AG04450 (cell line): ENCODE measurements around the gene ELF3. TPM values are rescaled to one million over a fixed set of nuclear protein-coding genes. Genes with fewer than 3 reads are reported as not detected.

ENCODE experiments used
- CTCF ChIA-PET: fragments of 300-600, 350-600 bp; formaldehyde crosslinking; extraction: SDS; loops from one replicate; lab custom pipeline; 2022; ENCODE audit warnings: antibody characterized with exemption, inconsistent platforms; lab: Charles Lee
- POLR2A ChIA-PET: fragments of 350-600 bp; formaldehyde crosslinking; extraction: SDS; loops from one replicate; lab custom pipeline; 2021; ENCODE audit warnings: antibody characterized with exemption, inconsistent platforms; lab: Yijun Ruan, JAX
- DNase-seq: peaks from one replicate; pipeline ENCODE4 v3.0.0-alpha.2; 2011; ENCODE audit warnings: low read depth, low spot score
- H3K27ac ChIP-seq: one replicate; pipeline ENCODE4 v1.5.1; 2012; ENCODE audit warnings: low read depth, low read length, control low read depth
- H3K27me3 ChIP-seq: one replicate; pipeline ENCODE4 v1.6.0; 2012; ENCODE audit warnings: low read length; ENCODE audit not compliant: control insufficient read depth, insufficient read depth
- H3K4me3 ChIP-seq: 2 replicates; pipeline ENCODE4 v1.5.1; 2011; ENCODE audit warnings: mild to moderate bottlenecking, low read depth, low read length, control low read depth
- H3K9me3 ChIP-seq: 2 replicates; pipeline ENCODE4 v1.5.1; 2012; ENCODE audit warnings: low read length; ENCODE audit not compliant: control insufficient read depth, insufficient read depth
- polyA plus RNA-seq: library from polyadenylated mRNA; depleted of rRNA; stranded (reverse); fragments of >200 nt; gene quantifications from 2 replicates; pipeline ENCODE4 v1.2.3, GENCODE V29; 2011
- TF ChIP-seq, protein P1 (sequence below): IDR thresholded peaks from 2 replicates; pipeline ENCODE4 v1.5.1; 2011; ENCODE audit warnings: low read depth, low read length, control low read depth, inconsistent platforms

The ELF3 gene
- polyA plus RNA-seq, 1 experiment = 0.72 TPM

- ChIA-PET CTCF (interaction anchor here (4.6 to 7.0 kb wide), 3 partner anchors 74 to 89 kb away, joined by 61 to 225 read pairs (median 72); no protein-coding TSS in a partner anchor), POLR2A (interaction anchor here (4.0 kb wide), 1 partner anchor 75 kb away, joined by 25 read pairs; no protein-coding TSS in a partner anchor)
- H3K27me3 ChIP-seq = no peaks in the 10 kb centered on the region
- no peaks in the 10 kb centered on the region for H3K9me3 ChIP-seq
- H3K27ac ChIP-seq = no peak overlapping the region
- TF ChIP-seq, protein P1, sequence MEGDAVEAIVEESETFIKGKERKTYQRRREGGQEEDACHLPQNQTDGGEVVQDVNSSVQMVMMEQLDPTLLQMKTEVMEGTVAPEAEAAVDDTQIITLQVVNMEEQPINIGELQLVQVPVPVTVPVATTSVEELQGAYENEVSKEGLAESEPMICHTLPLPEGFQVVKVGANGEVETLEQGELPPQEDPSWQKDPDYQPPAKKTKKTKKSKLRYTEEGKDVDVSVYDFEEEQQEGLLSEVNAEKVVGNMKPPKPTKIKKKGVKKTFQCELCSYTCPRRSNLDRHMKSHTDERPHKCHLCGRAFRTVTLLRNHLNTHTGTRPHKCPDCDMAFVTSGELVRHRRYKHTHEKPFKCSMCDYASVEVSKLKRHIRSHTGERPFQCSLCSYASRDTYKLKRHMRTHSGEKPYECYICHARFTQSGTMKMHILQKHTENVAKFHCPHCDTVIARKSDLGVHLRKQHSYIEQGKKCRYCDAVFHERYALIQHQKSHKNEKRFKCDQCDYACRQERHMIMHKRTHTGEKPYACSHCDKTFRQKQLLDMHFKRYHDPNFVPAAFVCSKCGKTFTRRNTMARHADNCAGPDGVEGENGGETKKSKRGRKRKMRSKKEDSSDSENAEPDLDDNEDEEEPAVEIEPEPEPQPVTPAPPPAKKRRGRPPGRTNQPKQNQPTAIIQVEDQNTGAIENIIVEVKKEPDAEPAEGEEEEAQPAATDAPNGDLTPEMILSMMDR = no peak
- no peak for DNase-seq
- no peak overlapping the region for H3K4me3 ChIP-seq
These were observed 39.8 kb upstream of the ELF3 start for GRCh38 chr1:201970334-201971159.

- no peak for DNase-seq
- H3K27me3 ChIP-seq = no peaks in the 10 kb centered on the region
- H3K9me3 ChIP-seq = no peaks in the 10 kb centered on the region
- TF ChIP-seq, protein P1 = no peak
- POLR2A ChIA-PET = interaction anchor here (0.6 to 1.1 kb wide), 3 partner anchors 42 to 86 kb away, joined by 3 to 4 read pairs (median 4); no protein-coding TSS in a partner anchor
- H3K4me3 ChIP-seq = peak overlapping the region; percentile 88
- CTCF ChIA-PET = interaction anchor here (0.5 to 2.2 kb wide), 8 partner anchors 18 to 405 kb away, joined by 3 to 8 read pairs (median 3); no protein-coding TSS in a partner anchor
- peak overlapping the region; percentile 52 for H3K27ac ChIP-seq
These were observed 28.2 kb upstream of the ELF3 start for GRCh38 chr1:201982082-201982622.

GRCh38 chr1:201982623-201983379 is 27.6 kb upstream of the ELF3 start, which contains the start of gene RNPEP:
Gene RNPEP, plus strand, starts transcription at chr1:201982648. Its CDS starts 19 bp downstream, at chr1:201982667.
- Histone ChIP-seq H3K9me3 (no peaks in the 10 kb centered on the region), H3K27ac (peak within 1 kb of the TSS; percentile 61), H3K4me3 (peak within 1 kb of the TSS; percentile 88), H3K27me3 (no peaks in the 10 kb centered on the region)
- TF ChIP-seq, protein P1 = peak; percentile 25; the same call in 1 of the 2 replicates
- ChIA-PET POLR2A (interaction anchor here (0.6 to 1.1 kb wide), 3 partner anchors 43 to 87 kb away, joined by 3 to 4 read pairs (median 4); no protein-coding TSS in a partner anchor), CTCF (interaction anchor here (0.5 to 2.2 kb wide), 7 partner anchors 17 to 405 kb away, joined by 3 to 8 read pairs (median 3); no protein-coding TSS in a partner anchor)
- DNase-seq = peak; percentile 43

- DNase-seq = no peak
- H3K27me3 ChIP-seq = no peaks in the 10 kb centered on the region
- H3K4me3 ChIP-seq = peak overlapping the region; percentile 88
- no peaks in the 10 kb centered on the region for H3K9me3 ChIP-seq
- CTCF ChIA-PET = interaction anchor here (0.8 to 2.2 kb wide), 4 partner anchors 17 to 103 kb away, joined by 3 to 8 read pairs (median 4); no protein-coding TSS in a partner anchor
- H3K27ac ChIP-seq = peak overlapping the region; percentile 61
- POLR2A ChIA-PET = interaction anchor here (1.1 kb wide), 1 partner anchor 66 kb away, joined by 3 read pairs; no protein-coding TSS in a partner anchor
- TF ChIP-seq, protein P1 = no peak
These were observed 27.0 kb upstream of the ELF3 start for GRCh38 chr1:201983380-201983805.
